ENCODE measurements around the gene FGD5.

The FGD5 gene

GRCh38 chr3:14792691-14793121 is 26.1 kb upstream of the FGD5 start:
- no peaks in the 10 kb centered on the region for H3K9me3 ChIP-seq
- H3K36me3 ChIP-seq, result no peaks in the 10 kb centered on the region
- no peak for TF ChIP-seq CTCF (IDR thresholded peaks at IDR 0.05; ENCODE audit: low read depth, low read length)
- H3K4me3 ChIP-seq (ENCODE audit: low read depth, low read length), result no peak overlapping the region
- no peaks in the 10 kb centered on the region for H3K4me1 ChIP-seq
- no peaks in the 10 kb centered on the region for H3K27me3 ChIP-seq
- DNase-seq, result no peak

- TF ChIP-seq CTCF (IDR thresholded peaks at IDR 0.05; ENCODE audit: low read depth, low read length), result no peak
- H3K27me3 ChIP-seq, result no peaks in the 10 kb centered on the region
- H3K9me3 ChIP-seq, result no peaks in the 10 kb centered on the region
- H3K4me1 ChIP-seq, result no peaks in the 10 kb centered on the region
- H3K4me3 ChIP-seq (ENCODE audit: low read depth, low read length), result no peak overlapping the region
- no peaks in the 10 kb centered on the region for H3K36me3 ChIP-seq
- DNase-seq, result no peak
These were observed 25.5 kb upstream of the FGD5 start for GRCh38 chr3:14793126-14793857.

- H3K4me1 ChIP-seq, result no peaks in the 10 kb centered on the region
- TF ChIP-seq CTCF (IDR thresholded peaks at IDR 0.05; ENCODE audit: low read depth, low read length), result no peak
- no peak for DNase-seq
- no peak overlapping the region for H3K4me3 ChIP-seq (ENCODE audit: low read depth, low read length)
- H3K36me3 ChIP-seq, result no peaks in the 10 kb centered on the region
- no peaks in the 10 kb centered on the region for H3K27me3 ChIP-seq
- no peaks in the 10 kb centered on the region for H3K9me3 ChIP-seq
These were observed 24.9 kb upstream of the FGD5 start for GRCh38 chr3:14793858-14794234.

GRCh38 chr3:14794435-14794834 is 24.3 kb upstream of the FGD5 start:
- DNase-seq, result no peak
- Histone ChIP-seq H3K4me1 (no peaks in the 10 kb centered on the region), H3K9me3 (no peaks in the 10 kb centered on the region), H3K27me3 (no peaks in the 10 kb centered on the region), H3K36me3 (no peaks in the 10 kb centered on the region), H3K4me3 (ENCODE audit: low read depth, low read length) (no peak overlapping the region)
- TF ChIP-seq CTCF (IDR thresholded peaks at IDR 0.05; ENCODE audit: low read depth, low read length), result no peak

GRCh38 chr3:14795996-14796395 is 22.8 kb upstream of the FGD5 start:
- Histone ChIP-seq H3K9me3 (no peaks in the 10 kb centered on the region), H3K27me3 (no peaks in the 10 kb centered on the region), H3K4me1 (no peaks in the 10 kb centered on the region), H3K4me3 (ENCODE audit: low read depth, low read length) (no peak overlapping the region), H3K36me3 (no peaks in the 10 kb centered on the region)
- no peak for TF ChIP-seq CTCF (IDR thresholded peaks at IDR 0.05; ENCODE audit: low read depth, low read length)
- DNase-seq, result no peak

- no peak for DNase-seq
- Histone ChIP-seq H3K36me3 (no peaks in the 10 kb centered on the region), H3K27me3 (no peaks in the 10 kb centered on the region), H3K9me3 (no peaks in the 10 kb centered on the region), H3K4me3 (ENCODE audit: low read depth, low read length) (no peak overlapping the region), H3K4me1 (no peaks in the 10 kb centered on the region)
- TF ChIP-seq CTCF (IDR thresholded peaks at IDR 0.05; ENCODE audit: low read depth, low read length), result no peak
These were observed 22.2 kb upstream of the FGD5 start for GRCh38 chr3:14796403-14797077.
